ENCODE results near the gene MYBPH.

MYBPH gene

DNA sequence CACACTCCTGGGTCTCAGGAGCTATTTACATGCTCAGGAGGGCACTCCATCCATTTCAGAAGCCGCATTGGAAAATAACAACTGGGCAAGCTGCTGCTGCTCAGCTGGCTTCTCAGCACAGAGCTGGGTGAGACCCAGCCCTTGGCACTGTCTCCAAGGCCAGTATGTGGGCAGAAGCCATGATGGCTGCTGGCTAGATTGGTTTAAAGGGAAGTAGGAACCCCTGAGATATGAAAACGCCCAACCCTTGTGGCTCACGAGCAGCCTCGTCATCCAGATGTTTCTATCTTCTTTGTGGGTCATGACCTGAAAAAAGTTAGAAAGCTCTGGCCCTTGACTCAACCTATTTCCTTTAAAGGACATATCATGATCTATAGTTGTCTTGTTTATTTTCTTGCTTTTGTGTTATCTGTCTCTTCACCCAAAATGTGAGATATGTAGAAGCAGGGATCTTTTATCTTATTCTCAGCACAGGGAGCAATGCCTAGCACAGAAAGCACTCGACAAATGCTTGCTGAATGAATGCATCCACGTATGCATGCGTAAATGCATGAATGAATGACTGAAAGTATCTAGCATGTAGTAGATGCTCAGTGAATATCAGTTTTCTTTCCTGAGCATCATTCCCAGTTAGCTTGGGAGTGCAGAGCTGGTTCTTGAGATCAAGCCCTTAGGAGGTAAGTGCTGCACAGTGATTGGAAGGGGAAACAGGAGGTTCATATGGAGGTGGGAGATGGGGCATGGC lies 11.6 kb downstream of the MYBPH start:
- TF ChIP-seq, protein P1, sequence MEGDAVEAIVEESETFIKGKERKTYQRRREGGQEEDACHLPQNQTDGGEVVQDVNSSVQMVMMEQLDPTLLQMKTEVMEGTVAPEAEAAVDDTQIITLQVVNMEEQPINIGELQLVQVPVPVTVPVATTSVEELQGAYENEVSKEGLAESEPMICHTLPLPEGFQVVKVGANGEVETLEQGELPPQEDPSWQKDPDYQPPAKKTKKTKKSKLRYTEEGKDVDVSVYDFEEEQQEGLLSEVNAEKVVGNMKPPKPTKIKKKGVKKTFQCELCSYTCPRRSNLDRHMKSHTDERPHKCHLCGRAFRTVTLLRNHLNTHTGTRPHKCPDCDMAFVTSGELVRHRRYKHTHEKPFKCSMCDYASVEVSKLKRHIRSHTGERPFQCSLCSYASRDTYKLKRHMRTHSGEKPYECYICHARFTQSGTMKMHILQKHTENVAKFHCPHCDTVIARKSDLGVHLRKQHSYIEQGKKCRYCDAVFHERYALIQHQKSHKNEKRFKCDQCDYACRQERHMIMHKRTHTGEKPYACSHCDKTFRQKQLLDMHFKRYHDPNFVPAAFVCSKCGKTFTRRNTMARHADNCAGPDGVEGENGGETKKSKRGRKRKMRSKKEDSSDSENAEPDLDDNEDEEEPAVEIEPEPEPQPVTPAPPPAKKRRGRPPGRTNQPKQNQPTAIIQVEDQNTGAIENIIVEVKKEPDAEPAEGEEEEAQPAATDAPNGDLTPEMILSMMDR (IDR thresholded peaks at IDR 0.05; ENCODE audit: insufficient read depth, low read depth, low read length, missing control alignments) = no peak
- no peak overlapping the region for H3K4me3 ChIP-seq (ENCODE audit: low read depth, low read length)
- no peak for DNase-seq (ENCODE audit: low read depth)

DNA sequence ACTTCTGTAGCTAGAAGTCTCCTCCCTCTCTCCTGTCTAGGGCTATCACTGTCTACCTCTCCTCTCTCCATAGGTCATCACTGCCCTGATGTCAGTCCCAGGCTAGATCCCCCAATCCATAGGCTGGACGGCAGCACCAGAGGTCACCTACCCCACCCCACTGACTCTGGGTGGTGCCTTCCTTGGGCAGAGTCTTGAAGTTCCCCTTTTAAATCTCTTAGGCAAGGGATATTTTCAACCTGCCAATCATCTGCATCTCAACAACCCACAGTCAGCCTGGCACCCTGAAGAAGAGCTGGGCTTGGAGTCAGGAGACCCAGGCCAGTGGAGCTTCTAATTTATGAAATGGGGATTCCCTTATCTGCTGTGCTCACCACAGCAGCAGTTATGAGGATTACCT lies 13.2 kb downstream of the MYBPH start:
- TF ChIP-seq, protein P1 (IDR thresholded peaks at IDR 0.05; ENCODE audit: insufficient read depth, low read depth, low read length, missing control alignments) = no peak
- no peak for DNase-seq (ENCODE audit: low read depth)
- no peak overlapping the region for H3K4me3 ChIP-seq (ENCODE audit: low read depth, low read length)

DNA sequence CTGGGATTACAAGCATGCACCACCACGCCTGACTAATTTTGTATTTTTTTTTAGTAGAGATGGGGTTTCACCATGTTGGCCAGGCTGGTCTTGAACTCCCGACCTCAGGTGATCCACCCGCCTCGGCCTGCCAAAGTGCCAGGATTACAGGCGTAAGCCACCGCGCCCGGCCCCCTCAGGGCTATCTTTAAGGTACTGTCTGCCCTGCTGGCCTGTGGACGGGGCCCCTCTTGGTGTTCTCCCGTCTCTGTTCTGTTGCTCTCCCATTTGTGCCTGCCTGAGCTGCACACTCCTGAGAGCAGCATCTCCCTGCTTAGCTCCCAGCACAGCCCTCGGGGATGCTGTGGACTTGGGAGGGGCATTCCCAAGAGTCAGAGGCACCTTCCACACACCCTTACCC lies 13.9 kb downstream of the MYBPH start:
- TF ChIP-seq, protein P1 (IDR thresholded peaks at IDR 0.05; ENCODE audit: insufficient read depth, low read depth, low read length, missing control alignments) = no peak

DNA sequence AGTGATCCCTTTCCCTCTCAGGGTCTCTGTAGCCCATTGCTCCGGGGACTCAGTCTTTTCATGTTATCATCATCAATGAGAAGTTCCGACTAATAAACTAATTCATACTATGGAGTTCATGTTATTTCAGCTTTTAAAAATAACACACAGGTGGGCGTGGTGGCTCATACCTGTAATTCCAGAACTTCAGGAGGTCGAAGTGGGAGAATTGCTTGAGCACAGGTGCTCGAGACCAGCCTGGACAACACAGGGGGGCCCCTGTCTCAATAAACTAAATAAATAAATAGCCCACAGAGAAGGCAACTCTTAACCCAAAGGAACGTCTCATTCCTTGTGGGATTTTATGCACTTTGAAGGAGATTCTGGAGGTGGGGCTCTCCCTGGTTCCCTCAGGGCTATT lies 14.5 kb downstream of the MYBPH start:
- TF ChIP-seq, protein P1 (IDR thresholded peaks at IDR 0.05; ENCODE audit: insufficient read depth, low read depth, low read length, missing control alignments) = no peak

More for the DNA sequence above, 13.9 kb downstream of the MYBPH start:
- no peak for DNase-seq (ENCODE audit: low read depth)
- no peak overlapping the region for H3K4me3 ChIP-seq (ENCODE audit: low read depth, low read length)

DNA sequence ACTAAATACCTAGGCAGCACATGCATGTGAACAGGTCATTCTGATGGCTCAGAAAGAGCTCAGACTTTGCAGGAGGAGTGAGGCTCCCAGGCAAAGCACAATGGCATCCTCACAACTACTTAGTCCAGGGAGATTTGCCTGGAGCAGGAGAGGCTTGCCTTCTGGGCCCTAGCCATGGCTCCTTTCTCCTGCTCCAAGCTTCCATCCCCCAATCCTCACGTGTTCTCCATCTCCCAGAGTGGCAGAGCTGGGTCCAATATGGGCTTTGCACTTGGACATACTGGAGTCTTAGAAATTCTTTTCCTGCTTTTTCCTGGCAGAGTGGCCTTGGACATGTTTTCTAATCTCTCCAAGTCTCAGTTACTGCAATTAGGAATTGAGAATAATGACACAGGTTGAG lies 15.8 kb downstream of the MYBPH start:
- H3K4me3 ChIP-seq (ENCODE audit: low read depth, low read length) = no peak overlapping the region
- no peak for DNase-seq (ENCODE audit: low read depth)
- TF ChIP-seq, protein P1 (IDR thresholded peaks at IDR 0.05; ENCODE audit: insufficient read depth, low read depth, low read length, missing control alignments) = no peak

More for the DNA sequence above, 14.5 kb downstream of the MYBPH start:
- no peak for DNase-seq (ENCODE audit: low read depth)
- no peak overlapping the region for H3K4me3 ChIP-seq (ENCODE audit: low read depth, low read length)

DNA sequence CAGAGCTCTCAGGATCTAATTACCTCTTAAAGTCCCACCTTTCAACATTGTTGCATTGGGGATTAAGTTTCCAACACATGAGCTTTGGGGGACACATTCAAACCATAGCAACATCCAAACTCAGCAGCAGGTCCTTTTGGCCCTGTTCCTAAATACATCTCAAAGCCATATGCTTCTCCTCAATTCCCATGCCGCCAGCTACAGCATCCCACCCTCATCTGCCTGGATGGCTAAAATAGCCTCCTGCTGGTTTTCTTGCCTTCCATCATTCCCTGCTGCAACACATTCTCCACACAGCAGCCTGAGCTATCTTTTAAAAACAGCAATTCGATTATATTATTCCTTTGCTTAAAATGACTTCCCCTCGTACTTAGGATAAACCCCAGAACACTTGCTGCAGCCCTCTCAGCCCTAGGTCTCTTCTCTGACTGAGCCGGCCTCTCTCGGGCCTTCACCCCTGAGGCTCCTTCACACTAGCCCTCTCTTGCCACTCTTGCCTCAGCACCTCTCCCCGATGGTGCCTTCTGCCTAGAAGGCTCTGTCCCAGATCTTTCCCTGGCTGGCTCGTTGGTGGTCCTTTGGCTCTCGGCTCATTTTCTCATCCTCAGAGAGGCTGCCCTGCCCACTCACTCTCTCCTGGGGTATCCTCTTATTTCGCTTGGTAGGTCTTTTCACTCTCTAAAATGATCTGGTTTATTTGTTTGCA lies 16.5 kb downstream of the MYBPH start:
- TF ChIP-seq, protein P1 (IDR thresholded peaks at IDR 0.05; ENCODE audit: insufficient read depth, low read depth, low read length, missing control alignments) = no peak
- no peak overlapping the region for H3K4me3 ChIP-seq (ENCODE audit: low read depth, low read length)
- DNase-seq (ENCODE audit: low read depth) = no peak
